GM18502 (cell line): ENCODE measurements around the gene ZNF20.

Source experiments
- ATAC-seq: cut with Tn5 transposase; IDR thresholded peaks from one replicate; pipeline ENCODE4 v1.9.1; 2021; ENCODE audit warnings: mild to moderate bottlenecking; ENCODE audit not compliant: unreplicated experiment, poor library complexity

Gene ZNF20

DNA sequence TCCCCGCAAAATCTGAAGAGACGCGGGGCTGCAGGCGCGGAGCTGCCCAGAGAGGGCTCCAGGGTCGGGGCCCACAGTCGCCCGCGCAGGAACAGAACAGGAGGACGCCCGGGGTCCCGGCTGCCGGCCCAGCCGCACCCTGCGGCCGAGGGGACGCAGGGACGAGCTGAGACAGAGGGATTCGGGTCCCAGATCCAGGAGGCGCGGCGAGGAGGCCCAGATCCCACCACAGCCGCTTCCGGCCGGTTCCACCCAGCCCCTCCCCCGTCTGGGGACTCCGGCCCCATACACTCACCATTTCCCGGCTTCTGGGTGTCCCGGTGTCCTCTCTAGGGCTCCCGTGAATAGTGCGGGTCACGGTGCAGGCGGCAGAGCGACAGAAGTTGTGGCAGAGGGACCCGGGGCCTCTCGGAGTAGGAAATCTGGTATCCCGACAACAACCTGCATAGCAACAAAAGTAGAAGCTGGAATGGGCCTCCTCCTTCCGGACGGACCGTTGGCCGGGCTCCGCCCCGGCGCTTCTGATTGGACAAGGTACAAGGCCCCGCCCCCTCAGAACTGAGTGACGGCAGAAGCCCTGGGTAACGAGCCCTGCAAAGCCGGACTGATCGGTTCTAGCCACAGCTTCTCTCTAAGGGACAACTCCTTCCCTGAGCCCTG lies at the start of gene ZNF20:
TSS of gene ZNF20 (minus strand) at position 466 of the 660 bp plus-strand sequence. CDS start at position 298, 168 bp downstream.
- ATAC-seq = peak; percentile 89

DNA sequence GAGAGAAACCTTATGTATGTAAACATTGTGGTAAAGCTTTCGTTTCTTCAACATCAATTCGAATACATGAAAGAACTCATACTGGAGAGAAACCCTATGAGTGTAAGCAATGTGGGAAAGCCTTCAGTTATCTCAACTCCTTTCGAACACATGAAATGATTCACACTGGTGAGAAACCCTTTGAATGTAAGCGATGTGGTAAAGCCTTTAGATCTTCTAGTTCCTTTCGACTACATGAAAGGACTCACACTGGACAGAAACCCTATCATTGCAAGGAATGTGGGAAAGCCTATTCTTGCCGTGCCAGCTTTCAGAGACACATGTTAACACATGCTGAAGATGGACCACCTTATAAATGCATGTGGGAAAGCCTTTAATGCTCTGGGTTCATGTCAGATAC lies 47.5 kb upstream of the ZNF20 start:
- ATAC-seq = no peak

DNA sequence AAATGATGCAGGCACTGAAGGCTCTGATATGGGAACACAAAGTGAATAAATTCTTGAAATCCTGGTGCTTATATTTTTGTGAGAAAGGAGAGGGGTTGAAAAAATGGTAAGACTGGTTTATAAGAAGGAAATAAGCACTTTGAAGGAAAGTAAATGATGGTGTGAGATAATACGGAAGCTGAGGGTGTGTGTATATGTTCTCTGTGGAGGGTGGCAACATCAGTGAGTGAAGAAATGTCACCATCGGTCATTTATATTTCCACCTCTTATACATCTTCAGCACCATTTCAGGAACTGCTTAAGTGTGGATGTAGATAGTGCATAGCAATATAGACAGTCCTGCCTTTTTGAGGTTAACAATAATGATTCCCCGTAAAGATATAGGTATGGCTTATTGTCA lies 40.2 kb upstream of the ZNF20 start:
- no peak for ATAC-seq

DNA sequence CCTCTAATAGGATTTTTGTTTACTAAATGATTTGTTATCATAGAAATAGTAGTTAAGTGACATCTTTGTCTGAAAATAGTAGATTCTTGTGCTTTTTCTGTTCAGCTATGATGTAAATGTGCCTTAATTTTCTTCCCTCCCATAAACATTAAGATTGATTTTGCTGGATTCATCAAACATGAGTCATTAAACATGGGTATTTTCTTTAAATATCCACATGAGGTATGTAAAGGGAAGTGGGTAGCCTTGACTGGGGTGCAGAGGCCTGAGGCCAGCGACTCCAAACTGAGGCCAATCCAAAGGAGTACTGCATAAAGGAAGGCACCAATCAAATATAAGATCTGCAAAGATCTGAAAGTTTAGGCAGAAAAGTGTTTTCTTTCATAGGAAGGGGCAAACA lies 26.5 kb upstream of the ZNF20 start:
- ATAC-seq = no peak

DNA sequence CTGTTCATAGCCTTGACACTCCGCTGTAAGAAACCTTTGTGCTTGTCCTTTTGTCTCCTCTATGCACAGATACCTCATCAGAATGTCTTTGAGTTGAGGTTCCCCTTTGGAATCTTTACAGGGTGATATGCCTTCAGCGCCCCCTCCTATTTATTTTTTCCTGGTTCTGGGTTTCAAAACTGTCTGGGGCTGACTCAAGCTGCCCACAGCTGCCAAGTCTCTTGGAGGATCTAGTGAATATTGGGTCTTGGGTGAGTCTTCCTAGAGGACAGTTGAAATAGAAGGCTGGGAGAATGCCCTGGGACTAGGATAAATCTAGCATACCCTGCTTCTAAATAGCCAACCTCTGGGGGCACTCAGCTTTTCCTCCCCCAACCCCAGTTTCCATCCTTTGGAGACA lies 23.7 kb upstream of the ZNF20 start:
- no peak for ATAC-seq

DNA sequence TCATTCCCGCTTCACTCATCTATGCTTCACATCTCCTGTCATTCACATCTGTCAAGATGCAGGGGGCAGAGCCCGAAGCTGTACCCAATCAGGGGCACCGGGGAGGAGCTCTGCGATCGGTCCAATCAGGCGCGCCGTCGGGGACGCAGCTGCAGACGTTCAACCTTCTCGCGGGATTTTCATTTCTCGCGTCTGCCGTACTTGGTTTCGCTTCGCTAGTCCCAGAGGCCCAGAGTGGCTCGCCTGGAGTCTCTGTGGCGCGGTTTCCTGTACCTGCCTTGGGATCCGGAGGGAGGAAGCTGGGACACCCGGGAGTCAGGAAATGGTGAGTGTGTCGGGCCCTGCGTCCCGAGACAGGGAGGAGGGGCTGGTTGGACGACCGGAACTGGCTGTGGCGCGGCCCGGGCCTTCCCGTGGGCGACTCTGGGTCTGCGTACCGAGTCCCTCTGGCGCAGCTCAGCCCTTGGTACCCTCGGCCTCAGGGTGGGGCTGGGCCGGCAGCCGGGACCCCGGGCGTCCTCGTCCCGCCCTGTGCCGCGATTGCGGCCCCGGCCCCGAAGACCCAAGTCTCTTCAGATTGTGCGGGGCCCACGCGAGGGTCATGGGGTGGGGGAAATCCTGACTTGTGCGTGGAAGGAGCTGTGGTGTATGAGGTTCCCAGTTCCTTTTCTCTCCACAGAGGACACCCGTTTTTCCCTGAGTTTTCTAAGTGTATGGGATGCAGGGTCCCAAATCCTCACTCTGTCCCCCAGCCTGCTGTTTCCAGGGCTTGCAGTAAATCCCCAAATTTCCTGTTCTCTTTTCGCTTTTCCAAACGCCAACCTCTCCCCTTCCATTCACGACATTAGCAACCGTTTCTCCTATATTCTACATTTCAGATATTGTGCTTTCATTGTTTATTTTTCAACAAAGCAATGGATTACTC lies 23.0 kb upstream of the ZNF20 start, which contains the start of gene ZNF136:
TSS of gene ZNF136 (plus strand) at position 215 of the 925 bp plus-strand sequence. CDS start at position 323, 108 bp downstream.
- ATAC-seq = peak; percentile 95

DNA sequence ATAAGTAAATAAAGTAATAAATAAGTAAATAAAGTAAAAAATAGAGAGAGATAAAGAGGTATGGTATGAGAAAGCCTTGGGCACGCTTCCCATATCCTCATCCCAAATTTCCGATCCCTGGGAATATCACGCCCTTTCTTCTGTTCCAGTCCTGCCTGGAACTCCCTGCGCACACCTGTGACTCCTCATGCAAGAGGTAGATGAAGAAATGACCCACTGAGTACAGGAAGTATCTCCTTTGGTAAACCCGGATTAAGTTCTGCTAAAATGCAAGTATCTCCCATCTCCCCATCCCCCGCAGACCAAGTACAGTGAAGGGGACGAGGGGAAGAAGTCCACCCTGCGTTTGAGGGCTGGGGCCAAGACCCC lies 22.3 kb upstream of the ZNF20 start:
- peak; percentile 13 for ATAC-seq

DNA sequence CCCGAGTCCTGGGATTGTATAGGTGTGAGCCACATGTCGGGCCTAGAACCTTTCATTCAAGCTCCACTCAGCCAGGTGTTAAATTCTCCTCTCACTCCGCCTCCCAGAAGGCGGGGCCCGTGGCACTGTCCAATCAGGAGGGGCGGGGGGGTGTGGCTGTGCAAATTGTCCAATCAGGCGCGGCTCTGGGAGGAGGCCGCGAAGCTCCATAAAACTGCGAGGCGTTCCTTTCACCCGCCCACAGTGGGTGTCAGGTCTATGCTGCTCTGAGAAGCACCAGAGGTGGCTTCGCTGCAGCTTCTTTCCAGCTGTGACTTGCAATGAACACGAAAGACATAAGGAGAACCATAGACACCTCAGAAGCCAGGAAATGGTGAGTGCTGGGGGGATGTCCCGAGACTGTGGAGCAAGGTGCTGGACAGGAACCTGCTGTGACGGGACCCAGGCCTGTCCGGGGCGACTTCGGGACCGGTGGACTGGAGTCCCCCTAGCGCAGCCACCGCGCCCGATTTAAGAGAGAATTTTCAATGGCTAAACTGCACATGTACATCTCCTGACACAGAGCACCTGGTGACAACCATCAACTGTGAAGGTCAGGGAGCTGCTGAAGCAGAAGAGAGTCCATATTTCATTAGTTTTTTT lies 19.7 kb upstream of the ZNF20 start:
- ATAC-seq = no peak

DNA sequence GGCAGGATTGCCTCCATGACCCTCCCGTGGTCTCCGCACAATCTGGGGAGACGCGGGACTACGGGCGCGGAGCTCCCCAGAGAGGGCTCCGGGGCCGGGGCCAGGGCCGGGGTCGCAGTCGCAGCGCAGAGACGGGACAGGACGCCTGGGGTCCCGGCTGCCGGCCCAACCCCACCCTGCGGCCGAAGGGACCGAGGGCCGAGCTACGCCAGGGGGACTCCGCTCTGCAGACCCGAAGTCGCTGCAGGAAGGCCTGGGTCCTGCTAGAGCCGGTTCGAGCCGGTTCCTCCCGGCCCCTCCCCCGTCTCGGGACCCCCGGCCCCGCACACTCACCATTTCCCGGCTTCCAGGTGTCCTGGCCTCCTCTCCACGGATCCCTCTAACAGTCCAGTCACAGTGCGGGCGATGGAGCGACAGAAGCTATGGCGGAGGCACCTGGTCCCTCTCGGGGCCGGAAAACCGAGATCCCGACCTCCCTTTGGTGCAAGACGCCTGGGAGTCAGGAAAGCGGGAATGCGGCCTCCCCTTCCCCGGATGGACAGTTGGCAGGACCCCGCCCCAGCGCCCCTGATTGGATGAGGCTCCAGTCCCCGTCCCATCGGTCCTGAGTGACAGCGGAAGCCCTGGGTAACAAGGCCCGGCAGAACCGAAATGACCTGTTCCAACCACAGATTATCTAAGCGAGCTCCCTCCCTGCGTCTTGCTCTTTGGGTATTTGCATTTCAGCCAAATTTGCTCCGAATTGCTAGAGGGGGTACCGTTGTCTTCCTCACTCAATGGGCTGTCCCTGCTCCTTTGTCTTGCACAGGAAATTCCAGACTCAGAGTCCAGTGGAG lies 16.3 kb upstream of the ZNF20 start, which contains the start of gene ZNF625:
TSS of gene ZNF625 (minus strand) at position 512 of the 836 bp plus-strand sequence. CDS start at position 336, 176 bp downstream.
- peak; percentile 76 for ATAC-seq

DNA sequence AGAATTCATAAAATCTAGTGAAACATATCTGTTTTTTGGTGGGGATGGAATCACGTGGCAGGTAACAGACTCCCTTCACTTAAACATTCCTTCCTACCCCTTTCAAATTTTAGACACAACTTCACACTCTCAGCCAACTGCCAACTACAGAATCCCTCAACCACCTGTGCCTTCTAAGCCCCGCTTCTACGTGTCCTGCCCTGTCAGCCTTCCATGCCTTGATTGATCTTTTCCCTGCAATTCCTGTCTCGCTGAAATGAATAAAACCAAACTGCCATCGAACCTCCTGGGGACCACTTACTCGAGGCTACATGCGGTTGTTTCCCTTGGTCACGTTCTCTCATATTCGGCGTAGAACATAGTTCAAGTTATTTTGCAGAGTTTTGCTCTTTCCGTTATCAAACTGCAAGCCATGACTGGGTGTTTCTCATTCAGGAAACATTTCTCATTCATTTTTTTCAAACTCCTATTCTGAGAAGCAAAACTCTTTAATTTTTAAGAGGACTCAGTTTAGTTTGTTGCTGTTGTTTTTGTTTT lies 15.2 kb upstream of the ZNF20 start:
- ATAC-seq = no peak

DNA sequence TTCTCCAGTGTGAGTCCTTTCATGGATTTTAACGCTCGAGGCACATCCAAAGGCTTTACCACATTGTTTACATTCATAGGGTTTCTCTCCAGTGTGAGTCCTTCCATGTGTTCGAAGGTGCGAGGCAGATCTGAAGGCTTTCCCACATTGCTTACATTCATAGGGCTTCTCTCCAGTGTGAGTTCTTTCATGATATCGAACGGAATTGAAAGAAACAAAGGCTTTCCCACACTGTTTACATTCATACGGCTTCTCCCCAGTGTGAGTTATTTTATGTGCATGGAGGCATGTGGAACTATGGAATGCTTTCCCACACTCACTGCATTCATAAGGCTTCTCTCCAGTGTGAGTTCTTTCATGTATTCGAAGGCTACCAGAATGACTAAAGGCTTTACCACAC lies 5.2 kb upstream of the ZNF20 start:
- ATAC-seq = no peak

DNA sequence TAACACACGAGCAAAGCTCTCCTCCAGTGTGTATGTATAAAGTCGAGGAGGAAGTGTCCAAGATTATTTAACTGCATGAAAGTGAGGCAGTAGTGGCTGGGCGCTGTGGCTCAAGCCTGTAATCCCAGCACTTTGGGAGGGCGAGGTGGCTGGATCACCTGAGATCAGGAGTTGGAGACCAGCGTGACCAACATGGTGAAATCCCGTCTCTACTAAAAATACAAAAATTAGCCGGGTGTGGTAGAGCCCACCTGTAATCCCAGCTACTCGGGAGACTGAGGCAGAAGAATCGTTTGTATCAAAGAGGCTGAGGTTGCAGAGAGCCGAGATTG lies 1.2 kb upstream of the ZNF20 start:
- ATAC-seq = no peak

DNA sequence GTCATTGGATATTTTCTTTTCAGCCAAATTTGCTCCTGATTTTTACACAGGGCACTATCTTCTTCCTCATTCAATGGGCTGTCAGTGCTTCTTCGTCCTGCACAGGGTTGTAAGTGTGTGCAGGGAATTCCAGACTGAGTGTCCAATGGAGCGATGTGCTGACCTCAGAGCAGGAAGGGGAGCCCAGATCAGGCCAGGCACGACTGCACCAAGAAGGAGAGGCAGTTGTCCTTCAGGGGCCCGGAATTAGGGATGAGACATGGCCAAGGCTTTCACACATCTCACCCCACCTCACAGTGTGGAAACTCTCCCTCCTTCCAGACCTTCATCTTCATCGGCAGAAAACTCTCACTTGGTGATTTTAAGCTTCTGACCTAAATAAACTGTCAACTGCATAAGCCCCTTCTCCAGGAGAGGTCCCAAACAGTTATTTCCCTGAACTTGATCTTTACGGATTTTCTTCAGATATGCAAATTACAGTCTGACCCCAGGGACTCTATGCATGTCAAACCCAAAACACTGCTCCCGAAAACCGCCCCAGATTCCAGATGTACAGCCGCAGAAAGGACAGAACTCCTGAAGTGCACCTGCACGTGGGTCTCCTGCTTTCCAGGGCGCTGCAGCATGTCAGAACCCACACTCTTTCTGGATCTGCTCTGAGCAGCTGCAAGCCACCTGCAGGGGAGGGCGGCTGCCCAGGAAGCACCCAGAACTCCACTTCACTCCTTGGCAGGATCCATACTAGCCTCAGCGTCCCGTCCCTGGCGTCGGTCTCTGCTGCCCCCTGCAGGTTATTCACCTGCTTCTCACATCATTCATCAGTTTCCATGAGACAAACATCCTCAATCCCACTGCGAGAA lies 625 bp upstream of the ZNF20 start:
- ATAC-seq = peak; percentile 44

DNA sequence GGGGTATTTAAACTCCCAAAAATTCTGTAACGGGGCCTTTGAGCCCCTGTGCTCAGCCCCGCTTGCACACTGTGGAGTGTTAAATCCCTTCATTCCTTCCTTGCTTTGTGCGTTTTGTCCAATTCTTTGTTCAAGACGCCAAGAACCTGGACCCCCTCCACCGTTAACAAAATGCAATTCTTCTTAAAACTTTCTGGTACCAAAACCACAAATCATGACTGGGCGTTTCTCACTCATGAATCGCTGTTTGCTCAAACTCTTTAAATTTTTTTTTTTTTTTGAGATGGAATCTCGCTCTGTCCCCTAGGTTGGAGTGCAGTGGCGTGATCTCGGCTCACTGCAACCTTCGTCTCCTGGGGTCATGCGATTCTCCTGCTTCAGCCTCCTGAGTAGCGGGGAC lies 881 bp downstream of the ZNF20 start:
- no peak for ATAC-seq

DNA sequence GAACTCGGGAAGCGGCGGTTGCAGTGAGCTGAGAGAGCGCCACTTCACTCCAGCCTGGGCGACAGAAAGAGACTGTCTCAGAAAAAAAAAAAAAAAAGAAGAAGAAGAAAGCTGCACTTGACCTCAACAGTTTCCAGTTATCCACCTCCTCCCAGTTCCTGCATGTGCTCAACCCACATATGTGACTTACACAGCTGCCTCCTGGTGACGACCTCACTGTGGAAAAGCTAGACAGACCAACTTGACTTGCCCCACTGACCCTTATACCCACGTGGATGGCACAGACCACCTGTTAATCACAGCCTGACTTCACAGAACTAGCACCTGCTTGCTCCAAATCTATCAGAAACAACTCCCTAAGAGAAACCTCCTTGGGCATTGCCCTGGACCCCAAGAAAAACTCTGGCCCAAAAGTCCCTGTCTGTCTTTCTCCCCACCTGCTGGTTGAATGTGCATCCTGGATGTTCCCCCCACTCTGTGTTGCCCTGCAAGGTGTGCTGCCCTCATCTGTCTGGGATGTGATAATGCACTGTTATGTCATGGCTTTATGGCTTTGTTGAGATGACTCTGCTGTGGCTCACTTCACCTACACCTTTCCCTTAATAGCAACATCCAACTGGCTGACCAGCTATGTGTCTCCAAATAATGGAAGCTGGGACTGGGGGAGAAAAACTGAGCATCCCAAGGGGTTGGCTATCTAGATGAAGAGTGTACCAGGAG lies 2.8 kb downstream of the ZNF20 start:
- ATAC-seq = no peak

DNA sequence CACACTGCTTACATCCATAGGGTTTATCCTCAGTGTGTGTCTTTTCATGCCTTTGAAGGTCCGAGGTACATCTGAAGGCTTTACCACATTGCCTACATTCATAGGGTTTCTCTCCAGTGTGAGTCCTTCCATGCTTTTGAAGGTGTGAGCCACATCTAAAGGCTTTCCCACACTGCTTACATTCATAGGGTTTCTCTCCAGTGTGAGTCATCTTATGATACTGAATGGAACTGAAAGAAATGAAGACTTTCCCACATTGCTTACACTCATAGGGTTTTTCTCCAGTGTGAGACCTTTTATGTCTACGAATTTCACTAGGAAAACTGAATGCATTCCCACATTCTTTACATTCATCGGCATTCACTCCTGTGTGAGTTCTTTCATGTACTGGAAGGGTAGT lies 7.1 kb downstream of the ZNF20 start:
- ATAC-seq = no peak

DNA sequence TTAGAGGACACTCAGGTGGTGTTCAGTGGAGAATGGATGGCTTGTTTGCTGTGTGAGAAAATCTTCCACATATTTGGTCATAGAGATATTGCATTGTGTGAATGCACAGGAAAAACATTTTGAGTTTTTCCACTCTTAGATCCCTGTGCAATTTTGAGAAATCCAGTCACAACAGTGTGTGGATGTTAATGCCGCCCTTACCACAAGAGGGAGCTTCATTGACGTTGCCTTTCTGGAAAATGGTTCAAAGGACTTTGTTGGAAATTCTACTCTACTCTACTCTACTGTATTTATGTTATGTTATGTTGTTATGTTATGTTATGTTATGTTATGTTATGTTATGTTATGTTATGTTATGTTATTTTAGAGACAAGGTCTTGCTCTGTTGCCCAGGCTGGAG lies 13.4 kb downstream of the ZNF20 start:
- no peak for ATAC-seq

DNA sequence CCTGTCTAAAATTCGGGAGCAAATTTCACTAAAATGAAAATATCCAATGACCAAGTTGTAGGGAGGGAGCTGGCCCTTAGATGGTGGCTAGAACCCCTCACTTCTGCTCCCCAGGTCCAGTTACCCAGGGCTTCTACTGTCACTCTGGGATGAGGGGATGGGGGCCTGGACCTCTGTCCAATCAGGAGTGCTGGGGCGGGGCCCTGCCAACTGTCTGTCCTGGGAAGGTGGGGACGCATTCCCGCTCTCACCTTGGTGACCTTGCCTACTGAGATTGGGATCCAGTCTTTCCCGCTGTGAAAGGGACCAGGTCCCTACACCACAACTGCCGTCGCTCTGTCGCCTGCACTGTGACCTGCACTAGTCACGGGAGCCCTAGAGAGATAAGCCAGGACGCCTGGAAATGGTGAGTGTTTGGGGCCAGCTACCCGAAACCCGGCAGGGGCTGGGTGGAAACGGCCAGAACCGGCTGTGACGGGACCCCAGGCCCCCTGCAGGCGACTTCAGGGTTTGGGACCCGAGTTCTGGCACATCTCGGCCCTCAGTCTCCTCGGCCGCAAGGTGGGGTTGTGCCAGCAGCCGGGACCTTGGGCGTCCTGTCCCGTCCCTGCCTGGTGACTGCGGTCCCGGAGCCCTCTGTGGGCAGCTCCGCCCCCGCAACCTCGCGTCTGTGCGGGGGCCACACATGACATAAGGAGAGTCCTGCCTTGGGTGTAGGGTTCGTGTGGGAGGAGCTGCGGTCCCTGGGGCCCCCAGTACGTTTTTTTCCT lies 22.8 kb downstream of the ZNF20 start:
- ATAC-seq = no peak
